SKM-1 treated with dmso at 0.1 percent for 144 hours (cell line): ENCODE measurements around the gene CTDP1.

Experiments
- DNase-seq: peaks from one replicate; lab custom pipeline; 2025; ENCODE audit not compliant: unreplicated experiment; lab: John Stamatoyannopoulos, UW

Gene CTDP1

GRCh38 chr18:79679552-79680099 lies at the start of gene CTDP1:
TSS of gene CTDP1 (plus strand) at chr18:79679803. CDS start at chr18:79679948, 145 bp downstream.
- peak; percentile 81 for DNase-seq

DNA sequence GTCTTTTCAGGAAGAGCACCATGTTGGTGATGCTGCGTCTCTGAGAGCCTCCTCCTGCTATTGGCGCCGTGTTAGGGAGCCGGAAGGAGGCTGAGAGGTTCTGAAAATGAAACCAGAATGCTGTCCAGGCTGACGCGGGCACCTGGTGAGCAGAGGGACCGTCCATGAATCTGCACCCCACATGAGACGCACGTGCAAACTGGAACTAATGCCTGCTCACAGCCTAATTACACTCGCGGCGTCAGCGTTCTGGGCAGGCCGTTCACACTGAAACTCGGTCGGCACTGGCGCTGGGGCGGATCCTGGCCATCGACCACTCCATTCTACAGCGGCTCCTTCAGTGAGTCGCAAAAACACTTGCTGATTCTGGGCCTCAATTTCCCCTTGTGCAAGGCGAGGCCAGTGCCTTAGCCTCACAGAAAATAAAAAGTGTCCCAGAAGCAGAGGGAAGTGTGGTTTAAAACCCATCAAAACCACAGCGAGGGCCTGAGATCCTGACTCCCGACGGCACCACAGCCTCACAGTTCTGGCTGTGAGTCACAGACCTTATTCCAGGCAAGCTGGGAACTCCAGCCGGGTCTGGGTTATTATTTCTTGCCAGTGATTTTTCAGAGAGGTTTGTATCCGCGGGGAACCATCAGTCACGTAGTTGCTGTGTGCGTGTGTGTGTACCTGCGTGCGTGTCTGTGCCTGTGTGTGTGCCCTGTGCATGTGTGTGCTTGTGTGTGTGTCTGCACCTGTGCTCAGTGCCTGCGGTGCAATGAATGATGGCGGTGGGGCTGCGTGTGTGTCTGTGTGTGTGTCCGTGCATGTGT lies 49.1 kb upstream of the CTDP1 start:
- DNase-seq: no peak

DNA sequence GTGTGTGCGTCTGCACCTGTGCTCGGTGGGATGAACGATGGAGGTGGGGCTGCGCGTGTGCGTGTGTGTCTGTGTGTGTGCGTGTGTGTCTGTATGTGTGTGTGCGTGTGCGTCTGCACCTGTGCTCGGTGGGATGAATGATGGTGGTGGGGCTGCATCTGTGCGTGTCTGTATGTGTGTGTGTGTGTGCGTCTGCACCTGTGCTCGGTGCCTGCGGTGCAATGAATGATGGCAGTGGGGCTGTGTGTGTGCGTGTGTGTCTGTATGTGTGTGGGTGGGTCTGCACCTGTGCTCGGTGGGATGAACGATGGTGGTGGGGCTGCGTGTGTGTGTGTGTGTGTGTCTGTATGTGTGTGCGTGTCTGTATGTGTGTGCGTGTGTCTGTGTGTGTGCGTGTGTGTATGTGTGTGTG lies 48.5 kb upstream of the CTDP1 start:
- DNase-seq: no peak

- DNase-seq: no peak
These were observed 47.7 kb upstream of the CTDP1 start for GRCh38 chr18:79631761-79632446.

DNA sequence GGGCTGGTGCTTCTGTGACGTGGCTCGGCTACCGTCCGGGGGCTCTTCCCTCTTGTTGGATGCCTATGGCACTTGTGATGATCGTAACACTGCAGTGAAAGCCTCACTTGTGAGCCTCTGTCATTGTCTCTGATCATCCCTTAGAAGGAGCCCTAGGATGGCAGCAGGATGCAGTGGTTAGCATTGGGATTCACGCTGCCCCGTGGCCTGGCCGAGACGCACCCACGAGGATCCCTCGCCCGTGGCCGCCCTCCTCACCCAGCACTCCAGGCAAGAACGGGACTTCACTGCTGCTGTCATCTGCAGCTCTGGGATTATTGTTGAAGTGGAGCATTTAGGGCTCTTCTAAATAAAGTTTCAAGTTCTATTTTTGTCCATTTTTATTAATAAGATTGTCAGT lies 46.8 kb upstream of the CTDP1 start:
- DNase-seq: no peak

GRCh38 chr18:79634186-79634585 lies 45.4 kb upstream of the CTDP1 start:
- DNase-seq: no peak

DNA sequence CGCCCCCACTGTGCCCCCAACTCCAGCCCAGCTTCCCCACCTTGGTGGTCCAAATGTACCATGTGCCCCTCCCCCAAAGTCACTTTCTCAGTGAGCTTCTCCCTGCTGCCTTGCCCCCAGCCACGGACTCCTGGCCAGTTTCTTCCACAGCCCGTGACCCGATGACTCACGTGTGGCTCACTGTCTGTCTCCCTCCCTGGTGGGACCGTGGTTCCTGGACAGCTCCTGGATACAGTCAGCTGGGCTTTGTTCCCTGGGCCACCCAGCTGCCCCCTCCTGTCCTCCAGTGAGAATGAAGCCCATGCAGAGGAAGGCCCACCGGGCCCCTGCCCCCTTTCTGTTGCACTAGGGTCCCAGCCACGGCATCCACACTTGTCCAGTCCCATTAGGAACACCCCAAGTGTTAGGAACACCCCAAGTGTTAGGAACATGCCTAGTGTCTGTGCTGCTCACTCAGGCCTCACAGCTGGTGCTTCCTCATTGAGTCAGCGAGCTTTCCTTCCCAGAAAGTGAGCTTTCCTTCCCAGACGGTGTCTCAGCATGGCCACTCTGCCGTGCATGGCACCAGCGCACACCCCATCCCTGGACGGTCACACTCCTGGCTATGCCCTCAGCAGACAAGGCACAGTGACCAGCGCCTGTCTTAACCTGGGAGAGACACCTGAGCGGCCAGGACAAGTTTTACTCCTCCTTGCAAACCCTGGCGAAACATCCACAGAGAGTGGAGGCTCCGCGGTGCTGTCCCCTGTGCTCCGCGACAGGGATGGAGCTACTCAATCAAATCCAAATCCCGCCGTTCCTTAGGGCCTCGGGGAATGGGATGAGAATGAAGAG lies 44.8 kb upstream of the CTDP1 start:
- no peak for DNase-seq

DNA sequence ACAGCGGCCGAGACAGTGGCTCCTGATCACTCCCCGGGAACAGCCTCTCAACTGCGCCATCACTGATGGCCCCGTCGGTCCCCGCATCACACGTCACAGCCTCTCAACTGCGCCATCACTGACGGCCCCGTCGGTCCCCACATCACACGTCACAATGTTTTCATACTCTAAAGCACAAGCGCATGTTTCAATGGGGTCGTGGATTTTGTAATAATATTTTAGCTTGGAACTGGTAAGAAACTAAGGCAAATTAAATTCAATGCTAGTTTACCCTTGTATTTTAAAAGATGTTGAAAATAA lies 44.2 kb upstream of the CTDP1 start:
- DNase-seq: no peak

GRCh38 chr18:79637181-79637920 lies 42.3 kb upstream of the CTDP1 start:
- DNase-seq: no peak

DNA sequence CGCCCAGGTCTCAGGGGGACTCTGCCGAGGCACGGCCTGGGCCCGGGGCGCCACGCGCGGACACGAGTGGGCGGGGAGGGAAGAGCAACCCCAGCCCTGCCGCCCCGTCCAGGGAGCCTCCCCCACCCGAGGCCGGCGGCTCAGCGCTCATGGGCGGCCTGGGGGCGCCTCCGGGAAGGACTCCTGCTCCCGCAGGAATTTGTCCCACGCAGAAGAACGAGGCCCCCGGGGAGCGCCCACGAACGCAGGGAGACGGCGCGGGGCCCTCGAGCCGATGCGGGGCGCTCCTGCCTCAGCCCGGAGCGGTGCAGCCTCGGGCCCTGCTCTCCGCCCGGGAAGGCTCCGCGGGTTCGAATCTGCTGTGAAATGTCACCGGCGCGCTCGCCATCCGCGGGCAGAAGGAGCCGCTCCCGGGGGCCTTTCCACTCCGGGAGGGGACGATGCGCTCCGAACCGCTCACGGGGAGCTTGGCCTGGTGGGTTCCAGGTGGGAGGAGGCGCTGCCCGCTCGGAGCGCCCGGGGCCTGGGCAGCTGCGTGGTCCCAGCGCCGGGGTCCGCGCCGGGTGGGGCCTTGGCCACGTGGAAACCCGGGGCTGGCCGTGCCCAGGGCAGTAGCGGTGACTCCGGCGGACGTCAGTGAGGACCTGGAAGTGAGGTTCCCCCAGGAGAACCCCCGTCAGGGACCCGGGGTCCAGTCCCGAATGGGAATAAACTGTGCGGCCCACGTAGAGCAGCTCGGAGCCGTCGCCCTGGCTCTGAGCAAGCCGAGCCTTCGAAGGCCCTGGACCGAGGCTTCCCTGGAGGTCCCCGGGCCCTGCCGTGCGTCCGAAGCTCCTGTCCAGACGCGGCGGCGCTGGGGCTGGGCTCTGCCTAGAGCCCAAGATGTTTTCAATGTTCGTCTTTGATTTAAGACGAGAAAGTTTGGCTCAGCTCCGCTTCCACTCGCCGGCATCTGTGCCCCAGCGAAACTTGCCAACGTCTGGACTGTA lies 41.4 kb upstream of the CTDP1 start:
- DNase-seq: no peak

DNA sequence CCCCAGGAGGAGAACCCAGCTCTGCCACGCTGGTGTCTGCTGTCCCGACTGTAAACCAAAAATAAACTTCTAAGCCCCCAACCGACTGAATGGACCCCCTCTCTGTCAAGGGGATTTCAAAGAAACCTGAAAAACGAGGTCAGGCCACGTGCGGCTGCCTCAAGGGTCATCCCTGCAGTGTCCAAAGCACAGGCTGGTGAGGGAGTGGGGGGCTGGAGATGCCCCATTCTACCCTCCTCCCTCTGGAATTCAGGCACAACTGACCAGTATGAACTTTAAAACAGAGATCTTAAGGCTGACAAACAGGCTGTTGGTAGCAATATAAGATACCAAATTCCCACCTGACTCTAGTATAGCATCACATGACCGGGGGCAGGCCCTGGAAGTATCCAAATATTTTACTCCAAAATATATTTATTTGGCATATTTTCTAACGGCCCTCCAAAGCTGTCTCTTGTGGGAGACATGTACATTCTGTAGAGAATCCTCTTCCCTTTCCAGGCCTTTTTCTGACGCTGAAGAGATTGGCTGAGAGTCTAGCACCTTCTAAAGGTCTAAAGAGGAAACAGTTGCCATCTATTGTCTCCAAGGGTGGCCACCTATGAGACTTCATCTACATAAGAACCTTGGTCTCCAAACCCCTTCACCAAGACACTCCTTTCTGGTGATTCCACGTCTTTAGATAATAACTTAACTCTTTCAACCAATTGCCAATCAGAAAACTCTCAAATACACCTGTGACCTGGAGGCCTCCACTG lies 40.4 kb upstream of the CTDP1 start:
- no peak for DNase-seq

DNA sequence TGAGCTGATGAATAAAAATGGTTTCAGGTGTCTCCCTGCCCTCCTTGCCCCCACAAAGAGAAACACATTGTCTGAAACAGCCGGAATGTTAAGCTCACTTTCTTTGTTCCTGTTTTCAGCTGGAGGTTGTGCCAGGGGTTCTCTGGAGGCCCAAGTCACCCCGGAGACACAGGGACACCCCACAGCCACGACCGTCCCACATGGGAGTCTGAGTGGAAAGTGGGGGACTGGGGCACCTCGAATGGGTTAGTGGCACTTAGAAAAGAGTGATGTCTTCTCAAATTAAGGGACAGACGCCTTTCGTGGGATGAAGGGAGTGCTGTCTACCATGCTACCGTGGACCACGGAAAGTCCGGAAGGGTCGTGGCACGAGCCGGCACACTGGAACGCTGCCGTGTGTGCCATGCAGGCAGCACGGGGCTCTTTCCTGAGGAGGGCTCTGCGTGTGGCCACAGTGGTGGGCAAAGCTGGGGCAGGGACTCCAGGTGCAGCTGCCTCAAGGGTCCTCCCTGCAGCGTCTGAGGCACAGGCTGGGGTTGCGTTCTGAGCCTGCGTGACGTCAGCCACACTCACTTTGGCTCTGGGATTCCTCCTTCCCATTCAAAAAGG lies 39.4 kb upstream of the CTDP1 start:
- DNase-seq: no peak

DNA sequence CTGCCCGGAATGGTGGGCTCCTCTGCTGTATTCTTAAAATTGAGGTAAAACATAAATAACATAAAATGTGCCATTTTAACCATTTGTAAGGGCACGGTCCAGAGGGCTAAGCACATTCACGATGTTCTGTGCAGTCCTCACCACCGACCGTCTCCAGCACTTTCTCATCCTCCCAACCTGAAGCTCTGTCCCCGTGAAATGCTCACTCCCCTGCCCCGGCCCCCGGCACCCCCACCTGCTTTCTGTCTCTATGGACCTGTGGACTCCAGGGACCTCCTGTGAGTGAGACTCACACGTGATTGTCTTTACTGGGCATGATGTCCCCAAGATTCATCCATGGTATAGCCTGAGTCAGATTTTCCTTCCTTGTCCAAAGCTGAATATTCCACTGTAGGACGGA lies 38.7 kb upstream of the CTDP1 start:
- no peak for DNase-seq

- no peak for DNase-seq
These were observed 37.7 kb upstream of the CTDP1 start for GRCh38 chr18:79641722-79642497.

GRCh38 chr18:79642626-79643025 lies 37.0 kb upstream of the CTDP1 start:
- peak; percentile 72 for DNase-seq

DNA sequence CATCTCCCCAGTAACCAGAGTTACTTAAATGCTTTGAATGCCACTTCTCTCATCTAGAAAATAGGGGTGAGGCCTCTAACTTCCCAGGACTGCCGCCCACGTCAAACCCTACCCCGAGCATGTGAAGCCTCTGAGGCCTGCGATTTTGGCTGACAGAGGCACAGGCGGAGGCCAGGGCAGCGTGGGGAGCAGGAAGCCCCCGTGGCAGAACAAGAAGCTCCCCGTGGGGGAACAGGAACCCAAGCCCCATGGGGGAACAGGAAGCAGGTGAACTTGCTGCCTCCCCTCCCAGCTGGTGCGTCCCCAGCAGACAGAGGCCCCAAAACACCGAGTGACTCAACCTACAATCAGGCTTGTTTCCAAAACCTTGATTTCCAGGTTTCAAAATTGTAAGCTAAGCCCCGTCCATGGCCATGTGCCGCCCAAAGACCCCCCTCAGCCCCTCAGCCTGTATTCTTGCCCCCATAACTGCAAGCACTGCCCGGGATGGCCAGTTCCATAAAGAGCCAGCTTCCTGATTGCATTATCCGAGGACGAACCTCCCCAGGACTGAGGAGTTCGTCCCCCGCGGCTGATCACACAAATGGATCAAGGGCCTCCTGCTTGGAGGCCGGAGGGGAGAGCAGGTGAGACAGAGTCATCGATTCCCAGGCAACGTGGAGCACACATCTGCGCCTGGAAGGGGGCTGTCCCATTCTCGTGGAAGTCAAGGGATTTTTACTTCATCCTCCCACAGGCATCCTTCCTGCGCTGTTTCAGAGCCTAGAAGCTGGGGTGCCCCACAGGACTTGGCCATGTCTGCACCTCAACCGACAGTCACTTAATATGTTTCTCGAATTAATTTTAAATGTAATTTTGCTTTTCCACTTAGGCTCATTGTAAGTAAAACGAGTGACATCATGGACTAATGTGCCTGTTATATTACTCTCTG lies 36.3 kb upstream of the CTDP1 start:
- peak; percentile 60 for DNase-seq
